Measurements from ENCODE around the gene AUTS2.
"Not testable (repeated sequence)": the region's sequence is repeated elsewhere in the genome, so short reads cannot be mapped to it uniquely, and the experiment has no call there.

Gene AUTS2

DNA sequence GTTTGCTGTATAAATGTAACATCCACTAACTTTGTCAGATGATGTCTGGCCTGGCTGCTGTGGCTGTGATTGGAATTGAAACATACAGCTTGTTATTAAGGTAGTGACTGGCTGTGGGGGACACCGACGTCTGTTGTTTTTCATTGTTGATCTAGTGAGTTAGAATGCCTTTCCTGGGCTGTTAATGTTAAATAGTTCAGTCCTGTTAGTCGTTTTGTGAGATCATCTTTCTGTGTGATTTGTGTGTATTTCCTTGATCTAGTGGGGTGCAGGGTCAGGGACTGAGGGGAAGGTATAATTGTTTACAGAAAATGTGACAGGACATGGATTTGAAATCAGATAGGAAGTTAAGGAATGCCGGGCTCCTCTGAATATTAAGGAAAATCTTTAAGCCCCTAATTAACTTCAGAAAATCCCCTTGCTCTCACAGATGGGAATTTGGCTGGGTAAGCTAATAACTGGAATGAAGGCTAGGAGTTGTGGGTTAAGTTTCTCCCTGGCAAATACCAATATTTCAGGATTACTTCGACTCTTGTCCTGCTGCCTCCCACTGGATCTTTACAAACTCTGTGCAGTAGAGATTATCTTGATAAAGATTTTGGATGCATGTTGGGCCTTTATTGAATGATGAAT is 163.1 kb downstream of the AUTS2 start:
- DNase-seq (ENCODE audit: low read depth): no peak

GRCh38 chr7:69762821-69763352 is 164.6 kb downstream of the AUTS2 start:
- no peak for DNase-seq (ENCODE audit: low read depth)

GRCh38 chr7:69763513-69763912 is 165.2 kb downstream of the AUTS2 start:
- no peak for DNase-seq (ENCODE audit: low read depth)

DNA sequence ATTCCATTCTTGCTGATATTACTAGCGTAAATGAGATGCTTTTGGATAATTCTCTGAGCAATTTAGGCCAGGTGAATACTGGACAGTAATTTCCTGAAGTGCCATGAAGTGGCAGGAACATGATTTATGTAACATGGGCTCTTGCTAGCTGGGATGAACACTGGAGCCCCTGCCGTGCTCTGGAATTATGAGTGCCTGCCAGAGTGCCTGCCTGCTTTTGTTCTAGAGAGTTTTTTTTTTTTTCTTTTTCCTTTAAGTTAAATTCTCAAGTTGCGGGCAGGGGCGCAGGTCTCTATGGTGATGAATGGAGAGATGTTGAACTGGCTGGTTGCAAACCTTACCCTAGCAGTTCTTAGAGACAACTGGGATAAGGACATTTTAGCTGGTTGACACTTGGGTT is 165.9 kb downstream of the AUTS2 start:
- no peak for DNase-seq (ENCODE audit: low read depth)

GRCh38 chr7:69764681-69765080 is 166.4 kb downstream of the AUTS2 start:
- no peak for DNase-seq (ENCODE audit: low read depth)

GRCh38 chr7:69765879-69766278 is 167.6 kb downstream of the AUTS2 start:
- DNase-seq (ENCODE audit: low read depth): no peak

DNA sequence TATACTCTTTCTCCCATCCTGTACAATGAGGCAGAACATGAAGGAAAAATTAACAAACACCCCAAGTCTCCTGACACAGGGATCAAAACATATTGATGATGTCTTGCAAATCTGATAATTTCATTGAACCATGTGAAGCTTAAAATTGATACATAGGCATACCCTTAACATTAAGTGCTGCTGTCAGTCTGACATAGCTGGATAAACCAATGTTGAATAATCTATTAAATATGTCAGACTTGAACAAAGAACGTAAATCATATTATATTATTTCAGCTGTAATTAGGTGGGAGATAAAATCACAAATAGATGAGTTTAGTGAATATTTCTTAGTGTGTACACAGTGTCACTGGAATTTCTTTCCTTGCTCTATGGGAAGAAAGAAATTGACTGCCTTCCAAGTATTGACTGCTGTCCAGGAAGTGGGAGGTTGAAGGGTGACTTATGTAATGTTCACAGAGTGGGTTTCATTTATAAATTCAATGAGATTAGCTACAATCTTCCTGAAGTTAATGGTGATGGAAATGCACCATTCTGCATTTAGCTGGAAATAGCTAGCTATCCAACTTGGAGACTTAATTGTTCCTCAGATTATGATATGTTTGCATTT is 170.8 kb downstream of the AUTS2 start:
- DNase-seq (ENCODE audit: low read depth): no peak

- DNase-seq (ENCODE audit: low read depth): no peak
These were observed 171.6 kb downstream of the AUTS2 start for GRCh38 chr7:69769826-69770225.

DNA sequence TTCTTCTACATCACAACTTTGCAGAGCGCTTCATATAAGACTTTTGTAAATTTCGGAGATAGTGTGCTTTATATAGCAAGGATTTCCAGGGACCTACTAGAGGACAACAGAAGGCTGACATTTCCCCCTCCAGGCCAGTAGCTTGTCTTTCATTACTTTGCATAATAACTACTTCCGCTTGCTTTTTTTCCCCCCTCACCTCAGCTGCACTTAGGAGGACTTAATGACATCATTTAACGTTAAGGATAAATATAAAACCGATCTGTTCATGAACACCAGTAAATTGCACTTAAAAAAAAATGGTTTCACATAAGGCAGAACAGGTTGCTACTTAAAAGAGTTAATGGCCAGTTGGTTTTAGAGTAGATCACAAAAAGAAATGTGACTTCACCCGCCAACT is 172.3 kb downstream of the AUTS2 start:
- no peak for DNase-seq (ENCODE audit: low read depth)

GRCh38 chr7:69772718-69773436 is 174.6 kb downstream of the AUTS2 start:
- DNase-seq (ENCODE audit: low read depth): no peak

DNA sequence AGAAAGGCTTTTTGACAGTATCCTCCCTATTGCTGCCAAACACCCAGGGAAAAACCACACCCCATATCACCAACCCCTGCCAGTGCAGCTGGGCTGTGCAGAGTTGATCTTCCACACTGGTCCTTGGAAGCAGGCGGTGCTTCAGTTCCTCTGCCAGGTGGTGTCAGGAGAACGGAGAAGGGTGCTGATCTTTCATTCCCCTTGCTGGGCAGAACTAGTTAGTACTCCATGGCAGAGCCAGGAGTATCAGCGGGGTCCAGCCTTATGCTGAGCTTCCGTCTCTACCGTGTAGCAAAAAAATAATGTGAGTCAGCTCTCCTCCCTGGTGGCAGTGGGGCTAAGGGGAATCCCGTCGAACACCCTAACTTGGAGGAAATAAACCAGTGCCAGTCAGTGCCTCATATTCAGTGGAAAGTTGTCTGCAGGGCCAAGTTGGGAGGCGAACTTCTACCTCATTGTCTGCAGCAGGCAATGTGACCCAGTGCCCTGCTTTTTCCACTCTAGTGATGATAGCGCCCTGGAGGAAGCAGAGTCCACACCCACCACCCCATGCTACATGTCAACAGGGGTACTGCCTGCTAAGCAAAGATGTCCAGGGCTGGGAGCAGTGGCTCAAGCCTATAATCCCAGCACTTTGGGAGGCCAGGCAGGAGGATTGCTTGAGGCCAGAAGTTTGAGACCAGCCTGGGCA is 175.4 kb downstream of the AUTS2 start:
- no peak for DNase-seq (ENCODE audit: low read depth)

DNA sequence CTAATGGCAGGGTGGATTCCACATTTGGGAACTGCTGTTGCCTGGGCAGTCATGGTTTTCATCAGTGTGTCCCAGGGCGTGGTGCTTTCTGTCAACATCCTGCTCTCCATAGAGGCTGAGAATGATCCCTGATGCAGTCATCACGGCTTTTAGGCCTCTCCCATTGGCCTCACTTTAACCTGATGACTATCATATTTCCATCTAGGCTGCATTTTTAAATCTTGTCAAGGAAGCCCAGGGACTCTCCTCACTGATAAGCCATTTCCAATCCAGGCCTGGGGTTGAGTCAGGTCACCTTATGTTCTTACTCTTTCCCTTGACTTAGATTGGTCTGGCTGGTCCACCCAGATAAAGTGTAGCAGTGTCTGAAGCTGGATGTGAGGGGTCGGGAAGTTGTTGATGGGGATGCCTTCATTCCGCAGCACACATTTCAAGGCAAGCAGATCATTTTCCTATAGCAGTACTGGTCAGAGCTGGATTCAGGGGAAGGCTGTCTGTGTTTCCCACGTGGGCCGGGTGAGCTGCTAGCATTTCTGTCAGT is 177.0 kb downstream of the AUTS2 start:
- DNase-seq (ENCODE audit: low read depth): no peak

DNA sequence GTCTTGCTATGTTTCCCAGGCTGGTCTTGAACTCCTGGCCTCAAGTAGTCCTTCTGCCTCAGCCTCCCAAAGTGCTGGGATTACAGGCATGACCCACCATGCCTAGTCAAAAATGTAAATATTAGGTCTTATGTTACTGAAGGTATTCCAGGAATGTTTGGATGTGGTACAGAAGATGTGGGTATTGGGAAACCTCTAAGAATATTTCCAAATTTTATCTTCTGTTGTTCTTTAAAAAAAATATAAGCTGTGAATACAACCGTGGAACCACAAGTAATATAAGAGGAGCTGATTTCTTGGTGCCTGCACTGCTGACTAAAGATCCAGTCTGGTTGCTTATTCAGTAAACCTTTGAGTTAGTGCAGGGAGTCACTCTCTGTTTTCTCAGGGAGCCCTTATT is 178.3 kb downstream of the AUTS2 start:
- no peak for DNase-seq (ENCODE audit: low read depth)

DNA sequence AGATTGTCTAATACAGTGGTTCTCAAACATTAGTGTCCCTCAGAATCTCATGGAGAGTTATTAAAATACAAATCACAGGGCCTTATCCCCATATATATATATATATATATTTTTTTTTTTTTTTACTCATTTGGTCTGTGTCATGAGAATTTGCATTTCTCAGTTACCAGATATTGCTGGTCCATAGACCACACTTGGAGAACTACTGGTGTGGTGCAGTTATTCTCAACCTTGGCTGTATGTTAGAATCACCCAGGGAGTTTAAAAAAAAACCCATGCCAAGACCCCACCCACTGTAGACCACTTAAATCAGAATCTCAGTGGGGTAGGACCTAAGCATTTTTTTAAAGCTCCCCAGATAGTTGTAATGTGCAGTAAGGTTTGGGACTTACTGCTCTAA is 179.9 kb downstream of the AUTS2 start:
- DNase-seq (ENCODE audit: low read depth): no peak

GRCh38 chr7:69780379-69780778 is 182.1 kb downstream of the AUTS2 start:
- no peak for DNase-seq (ENCODE audit: low read depth)

DNA sequence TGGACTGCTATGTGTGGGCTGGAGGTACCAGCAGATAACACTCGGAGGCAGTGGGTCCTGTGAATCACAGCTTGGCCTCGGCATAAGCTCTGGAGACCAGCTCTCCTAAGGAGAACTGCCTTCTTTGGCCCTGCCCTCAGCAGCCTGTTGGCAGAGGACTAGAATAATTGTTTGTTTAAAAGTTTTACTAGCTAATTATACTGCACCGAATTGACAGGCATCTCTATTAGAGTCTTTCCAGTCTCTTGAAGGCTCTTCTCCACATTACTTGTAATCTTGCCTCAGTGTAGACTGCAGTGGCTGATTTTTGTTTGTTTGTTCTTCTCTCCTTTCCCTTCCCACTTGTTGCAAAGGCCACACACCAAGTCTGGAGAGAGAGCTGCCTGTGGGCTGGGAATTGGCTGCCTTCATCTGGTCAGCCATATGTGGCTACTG is 183.2 kb downstream of the AUTS2 start:
- no peak for DNase-seq (ENCODE audit: low read depth)

- DNase-seq (ENCODE audit: low read depth): no peak
These were observed 184.8 kb downstream of the AUTS2 start for GRCh38 chr7:69782917-69783684.

DNA sequence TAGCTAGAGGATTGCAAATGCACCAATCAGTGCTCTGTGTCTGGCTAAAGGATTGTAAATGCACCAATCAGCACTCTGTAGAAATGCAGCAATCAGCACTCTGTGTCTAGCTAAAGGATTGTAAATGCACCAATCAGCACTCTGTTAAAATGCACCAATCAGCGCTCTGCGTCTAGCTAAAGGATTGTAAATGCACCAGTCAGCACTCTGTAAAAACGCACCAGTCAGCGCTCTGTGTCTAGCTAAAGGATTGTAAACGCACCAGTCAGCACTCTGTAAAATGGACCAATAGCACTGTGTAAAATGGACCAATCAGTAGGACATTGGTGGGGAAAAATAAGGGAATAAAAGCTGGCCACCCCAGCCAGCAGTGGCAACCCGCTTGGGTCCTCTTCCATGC is 187.9 kb downstream of the AUTS2 start:
- DNase-seq (ENCODE audit: low read depth): not testable (repeated sequence)

DNA sequence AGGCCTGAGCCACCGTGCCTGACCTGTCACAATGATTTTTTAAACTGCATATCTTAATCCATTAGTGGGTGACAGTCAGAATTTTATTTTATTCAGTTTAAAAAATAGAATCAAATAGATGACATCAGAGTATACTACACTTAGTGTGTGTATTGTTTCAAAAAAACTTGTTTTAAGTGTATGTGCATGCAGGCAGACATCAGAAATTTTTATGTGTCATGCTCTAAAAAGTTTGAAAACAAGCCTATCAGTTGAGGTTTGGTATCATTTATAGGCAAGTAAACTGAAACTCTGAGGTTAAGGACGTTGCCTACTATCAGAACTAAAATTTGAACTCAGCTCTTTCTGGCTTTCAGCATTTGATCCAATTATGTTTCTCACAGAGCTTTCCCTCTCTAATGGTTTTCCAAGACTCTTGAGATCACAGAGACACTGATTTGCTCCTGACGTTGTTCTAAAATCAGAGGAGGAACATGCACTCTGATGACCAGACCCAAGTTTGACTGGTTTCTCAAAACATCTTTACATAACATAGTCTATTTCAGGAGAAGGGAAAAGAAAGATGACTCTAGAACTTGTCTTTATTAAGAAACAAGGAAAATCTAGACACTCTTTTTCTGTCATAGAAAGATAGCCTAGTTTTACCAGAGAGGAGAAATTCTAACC is 188.6 kb downstream of the AUTS2 start:
- no peak for DNase-seq (ENCODE audit: low read depth)

- no peak for DNase-seq (ENCODE audit: low read depth)
These were observed 189.6 kb downstream of the AUTS2 start for GRCh38 chr7:69787736-69788431.

Data from GM04504 (cell line).